ENCODE data around the gene ARRB2.

GRCh38 chr17:4718276-4718675 lies 7.8 kb downstream of the ARRB2 start:
- TF ChIP-seq ZNF274 (IDR thresholded peaks at IDR 0.05; ENCODE audit: borderline replicate concordance, extremely low read depth, low read length) (no peak), POLR2AphosphoS5 (IDR thresholded peaks at IDR 0.05; ENCODE audit: low read depth, low read length) (no peak), POLR2A (IDR thresholded peaks at IDR 0.05; ENCODE audit: control extremely low read depth in 1 of 2, low read depth in 2 of 2, low read length in 2 of 2) (no peak), CEBPB (IDR thresholded peaks at IDR 0.05; ENCODE audit: low read depth, low read length) (no peak)

Data from H1 (cell line).